ENCODE data around the gene RRP8. TPM values are rescaled to one million over a fixed set of nuclear protein-coding genes. Genes with fewer than 3 reads are reported as not detected.

The RRP8 gene
- total RNA-seq, 1 donor = 19.0 TPM

- H3K4me3 ChIP-seq (ENCODE audit: low read length) = no peak overlapping the region
- no peaks in the 10 kb centered on the region for H3K9me3 ChIP-seq (ENCODE audit: low read depth, low read length)
- no peaks in the 10 kb centered on the region for H3K27me3 ChIP-seq (ENCODE audit: insufficient read depth, low read length)
- no peaks in the 10 kb centered on the region for H3K4me1 ChIP-seq (ENCODE audit: insufficient read depth, low read length)
Observed at GRCh38 chr11:6561288-6561687, 42.1 kb downstream of the RRP8 start.

- Histone ChIP-seq H3K4me3 (ENCODE audit: low read length) (no peak overlapping the region), H3K9me3 (ENCODE audit: low read depth, low read length) (no peaks in the 10 kb centered on the region), H3K27me3 (ENCODE audit: insufficient read depth, low read length) (no peaks in the 10 kb centered on the region), H3K4me1 (ENCODE audit: insufficient read depth, low read length) (no peaks in the 10 kb centered on the region)
Observed at GRCh38 chr11:6559369-6559768, 44.0 kb downstream of the RRP8 start.

DNA sequence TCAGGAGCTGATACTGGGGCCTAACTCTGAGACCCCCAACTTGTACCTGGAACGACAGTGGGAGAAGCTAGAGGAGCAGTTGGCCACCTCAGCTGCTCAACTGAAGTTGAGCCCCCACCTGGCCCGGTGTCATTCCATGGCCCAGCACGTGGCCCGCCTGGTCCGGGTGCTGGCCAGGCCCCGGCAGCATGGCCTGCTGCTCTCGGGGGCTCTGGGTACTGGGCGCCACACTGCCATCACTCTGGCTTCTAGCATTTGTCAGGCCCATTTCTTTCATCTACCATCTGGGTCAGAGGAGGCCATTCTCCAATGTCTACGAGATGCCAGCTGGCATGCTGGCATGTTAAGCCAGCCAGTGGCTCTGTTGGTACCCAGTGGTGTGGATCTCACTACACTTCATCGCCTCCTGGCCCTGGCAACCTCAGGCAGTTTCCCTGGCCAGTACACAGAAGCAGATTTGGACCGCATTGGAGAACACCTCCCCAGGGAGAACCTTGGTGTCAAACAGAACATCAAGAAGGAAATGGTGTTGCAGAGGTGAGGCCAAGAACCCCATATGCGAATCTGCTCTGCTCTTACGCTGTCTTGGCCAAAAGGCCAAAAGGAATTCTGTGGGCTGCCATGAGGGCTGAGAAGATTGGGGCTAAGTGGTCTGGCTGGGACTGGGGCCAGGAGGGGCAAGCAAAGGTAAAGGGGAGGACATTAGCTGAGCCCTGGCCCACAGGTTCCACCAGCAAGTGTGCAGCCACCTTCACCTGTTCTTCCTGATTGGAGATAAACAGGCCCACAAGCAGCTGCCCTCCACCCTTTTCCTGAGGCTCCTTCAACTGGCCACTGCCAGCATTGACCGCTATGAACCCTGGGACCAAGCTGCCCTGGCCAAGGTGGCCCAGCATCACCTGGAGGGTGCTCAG lies 45.4 kb downstream of the RRP8 start:
- no peaks in the 10 kb centered on the region for H3K9me3 ChIP-seq (ENCODE audit: low read depth, low read length)
- no peak overlapping the region for H3K4me3 ChIP-seq (ENCODE audit: low read length)
- no peaks in the 10 kb centered on the region for H3K4me1 ChIP-seq (ENCODE audit: insufficient read depth, low read length)
- H3K27me3 ChIP-seq (ENCODE audit: insufficient read depth, low read length) = no peaks in the 10 kb centered on the region

- Histone ChIP-seq H3K4me1 (ENCODE audit: insufficient read depth, low read length) (no peaks in the 10 kb centered on the region), H3K4me3 (ENCODE audit: low read length) (no peak overlapping the region), H3K27me3 (ENCODE audit: insufficient read depth, low read length) (no peaks in the 10 kb centered on the region), H3K9me3 (ENCODE audit: low read depth, low read length) (no peaks in the 10 kb centered on the region)
Observed at GRCh38 chr11:6557063-6557462, 46.4 kb downstream of the RRP8 start.

DNA sequence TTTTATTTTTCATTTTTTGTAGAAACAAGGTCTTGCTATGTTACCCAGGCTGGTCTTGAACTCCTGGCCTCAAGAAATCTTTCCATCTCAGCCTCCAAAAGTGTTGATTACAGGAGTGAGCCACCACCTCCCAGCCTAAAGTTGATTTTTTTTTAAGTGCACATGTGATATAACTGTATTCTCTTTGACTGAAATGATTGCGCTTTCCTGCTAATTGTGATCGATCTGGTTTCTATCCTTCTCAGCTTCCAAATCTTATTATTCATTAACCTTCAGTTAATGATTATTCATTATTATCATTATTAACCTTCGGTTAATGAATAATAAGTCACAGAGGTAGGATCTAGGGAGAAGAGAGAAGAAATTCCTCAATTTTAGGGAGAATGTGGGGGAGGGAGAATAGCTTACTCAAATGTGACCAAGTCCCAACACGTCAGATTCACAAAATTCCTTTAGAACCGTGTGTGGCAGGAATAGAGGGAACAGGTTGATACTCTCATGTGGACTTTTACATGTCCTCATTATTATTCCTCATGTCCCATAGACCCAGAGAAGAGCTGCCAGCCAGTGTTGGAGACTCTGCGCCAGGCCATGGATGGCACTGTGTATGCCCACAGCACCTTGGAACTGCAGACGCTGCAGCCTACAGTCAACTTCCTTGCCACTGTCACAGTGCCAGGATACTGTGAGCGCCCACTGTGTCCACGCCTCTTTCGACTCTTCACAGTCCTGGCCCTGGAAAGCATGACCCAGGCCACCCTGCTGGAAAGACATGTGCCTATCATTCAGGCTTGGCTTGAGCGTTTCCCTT lies 47.1 kb downstream of the RRP8 start:
- H3K9me3 ChIP-seq (ENCODE audit: low read depth, low read length) = no peaks in the 10 kb centered on the region
- H3K4me3 ChIP-seq (ENCODE audit: low read length) = no peak overlapping the region
- no peaks in the 10 kb centered on the region for H3K4me1 ChIP-seq (ENCODE audit: insufficient read depth, low read length)
- H3K27me3 ChIP-seq (ENCODE audit: insufficient read depth, low read length) = no peaks in the 10 kb centered on the region

- Histone ChIP-seq H3K9me3 (ENCODE audit: low read depth, low read length) (no peaks in the 10 kb centered on the region), H3K4me1 (ENCODE audit: insufficient read depth, low read length) (no peaks in the 10 kb centered on the region), H3K27me3 (ENCODE audit: insufficient read depth, low read length) (no peaks in the 10 kb centered on the region), H3K4me3 (ENCODE audit: low read length) (no peak overlapping the region)
Observed at GRCh38 chr11:6554828-6555706, 48.3 kb downstream of the RRP8 start.

GRCh38 chr11:6553634-6554033 lies 49.8 kb downstream of the RRP8 start:
- Histone ChIP-seq H3K4me1 (ENCODE audit: insufficient read depth, low read length) (no peaks in the 10 kb centered on the region), H3K27me3 (ENCODE audit: insufficient read depth, low read length) (no peaks in the 10 kb centered on the region), H3K4me3 (ENCODE audit: low read length) (no peak overlapping the region), H3K9me3 (ENCODE audit: low read depth, low read length) (no peaks in the 10 kb centered on the region)

GRCh38 chr11:6548641-6549040 lies 54.8 kb downstream of the RRP8 start:
- no peaks in the 10 kb centered on the region for H3K27me3 ChIP-seq (ENCODE audit: insufficient read depth, low read length)
- no peaks in the 10 kb centered on the region for H3K9me3 ChIP-seq (ENCODE audit: low read depth, low read length)
- H3K4me1 ChIP-seq (ENCODE audit: insufficient read depth, low read length) = no peaks in the 10 kb centered on the region
- no peak overlapping the region for H3K4me3 ChIP-seq (ENCODE audit: low read length)

- Histone ChIP-seq H3K9me3 (ENCODE audit: low read depth, low read length) (no peaks in the 10 kb centered on the region), H3K27me3 (ENCODE audit: insufficient read depth, low read length) (no peaks in the 10 kb centered on the region), H3K4me1 (ENCODE audit: insufficient read depth, low read length) (no peaks in the 10 kb centered on the region)
Observed at GRCh38 chr11:6548121-6548520, 55.3 kb downstream of the RRP8 start.

DNA sequence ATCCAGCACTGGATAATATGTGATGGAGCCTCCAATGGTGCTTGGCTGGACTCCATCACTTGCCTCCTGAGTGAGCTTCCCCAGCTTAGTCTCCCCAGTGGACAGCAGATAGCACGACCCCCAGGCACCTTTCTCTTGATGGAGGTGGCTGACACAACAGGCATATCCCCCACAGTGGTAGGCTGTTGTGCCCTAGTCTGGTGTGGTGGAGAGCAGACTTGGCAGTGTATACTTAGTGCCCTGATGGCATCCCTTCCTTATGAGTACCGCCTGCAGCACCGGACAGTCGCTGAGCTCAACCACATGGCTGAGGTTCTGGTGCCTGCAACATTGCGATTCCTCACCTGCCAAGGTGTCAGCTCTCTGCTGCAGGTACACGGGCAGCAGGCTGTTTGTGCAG lies 56.2 kb downstream of the RRP8 start:
- H3K4me1 ChIP-seq (ENCODE audit: insufficient read depth, low read length) = no peaks in the 10 kb centered on the region
- no peaks in the 10 kb centered on the region for H3K9me3 ChIP-seq (ENCODE audit: low read depth, low read length)
- H3K4me3 ChIP-seq (ENCODE audit: low read length) = no peak overlapping the region
- H3K27me3 ChIP-seq (ENCODE audit: insufficient read depth, low read length) = no peaks in the 10 kb centered on the region

More at GRCh38 chr11:6548121-6548520, 55.3 kb downstream of the RRP8 start:
- H3K4me3 ChIP-seq (ENCODE audit: low read length) = no peak overlapping the region

GRCh38 chr11:6546735-6547134 lies 56.7 kb downstream of the RRP8 start:
- H3K4me3 ChIP-seq (ENCODE audit: low read length) = no peak overlapping the region
- H3K9me3 ChIP-seq (ENCODE audit: low read depth, low read length) = no peaks in the 10 kb centered on the region
- no peaks in the 10 kb centered on the region for H3K4me1 ChIP-seq (ENCODE audit: insufficient read depth, low read length)
- no peaks in the 10 kb centered on the region for H3K27me3 ChIP-seq (ENCODE audit: insufficient read depth, low read length)

- no peaks in the 10 kb centered on the region for H3K4me1 ChIP-seq (ENCODE audit: insufficient read depth, low read length)
- no peak overlapping the region for H3K4me3 ChIP-seq (ENCODE audit: low read length)
- no peaks in the 10 kb centered on the region for H3K27me3 ChIP-seq (ENCODE audit: insufficient read depth, low read length)
- no peaks in the 10 kb centered on the region for H3K9me3 ChIP-seq (ENCODE audit: low read depth, low read length)
Observed at GRCh38 chr11:6545917-6546605, 57.4 kb downstream of the RRP8 start.
